ENCODE data around the gene GNS. TPM values are rescaled to one million over a fixed set of nuclear protein-coding genes. Genes with fewer than 3 reads are reported as not detected.

Gene GNS
- total and polyA plus RNA-seq, 2 of the 13 experiments (the other 11 are each of a cell fraction or from before 2014, with no cell fraction given): 49.8 to 51.0 TPM

GRCh38 chr12:64796205-64796845 lies 37.1 kb upstream of the GNS start (continued):
- no peak for TF ChIP-seq PLSCR1 (CRISPR knock-in tag; IDR thresholded peaks at IDR 0.05; ENCODE audit: borderline replicate concordance)
- 0 out of 2 replicates have a peak, but pooled peaks have one; percentile 34 for TF ChIP-seq ZNF644 (CRISPR knock-in tag; IDR thresholded peaks at IDR 0.05; ENCODE audit: low read depth)
- TF ChIP-seq FOXC1 (CRISPR knock-in tag; IDR thresholded peaks at IDR 0.05; ENCODE audit: borderline replicate concordance): no peak
- no peak for TF ChIP-seq ZNF564 (CRISPR knock-in tag; IDR thresholded peaks at IDR 0.05)
- TF ChIP-seq GATA4 (IDR thresholded peaks at IDR 0.05; ENCODE audit: borderline replicate concordance, low read depth): no peak
- no peak for TF ChIP-seq GFI1 (CRISPR knock-in tag; IDR thresholded peaks at IDR 0.05; ENCODE audit: borderline replicate concordance)
- peak; percentile 49 to 53; a peak in 3 of 4 replicates for TF ChIP-seq MAFK (conservative IDR thresholded peaks at IDR 0.05 in 1 of 2, IDR thresholded peaks at IDR 0.05 in 1 of 2; ENCODE audit: low read length in 2 of 2)
- TF ChIP-seq MEIS1 (CRISPR knock-in tag; IDR thresholded peaks at IDR 0.05; ENCODE audit: borderline replicate concordance): no peak
- TF ChIP-seq ZNF839 (CRISPR knock-in tag; IDR thresholded peaks at IDR 0.05; ENCODE audit: borderline replicate concordance): no peak
- no peak for TF ChIP-seq CHD4 (IDR thresholded peaks at IDR 0.05; ENCODE audit: borderline replicate concordance, low read length)
- 0 out of 2 replicates have a peak, but pooled peaks have one; percentile 30 for TF ChIP-seq RARA (CRISPR knock-in tag; IDR thresholded peaks at IDR 0.05)
- 0 out of 2 replicates have a peak, but pooled peaks have one; percentile 24 for TF ChIP-seq SMAD3 (CRISPR knock-in tag; IDR thresholded peaks at IDR 0.05)
- no peak for TF ChIP-seq IRF9 (CRISPR knock-in tag; IDR thresholded peaks at IDR 0.05; ENCODE audit: borderline replicate concordance)
- TF ChIP-seq ARID5B (CRISPR knock-in tag; IDR thresholded peaks at IDR 0.05): peak; percentile 36; the same call in 1 of the 2 replicates
- TF ChIP-seq FOXP1 (IDR thresholded peaks at IDR 0.05): no peak
- 0 out of 2 replicates have a peak, but pooled peaks have one; percentile 15 for TF ChIP-seq FOXP1 (CRISPR knock-in tag; IDR thresholded peaks at IDR 0.05)
- no peak for TF ChIP-seq ZNF251 (CRISPR knock-in tag; IDR thresholded peaks at IDR 0.05)
- TF ChIP-seq ZC3H4 (CRISPR knock-in tag; IDR thresholded peaks at IDR 0.05; ENCODE audit: borderline replicate concordance): no peak
- TF ChIP-seq ZC3H13 (CRISPR knock-in tag; IDR thresholded peaks at IDR 0.05): no peak
- TF ChIP-seq ZBTB49 (CRISPR knock-in tag; IDR thresholded peaks at IDR 0.05; ENCODE audit: borderline replicate concordance): no peak
- TF ChIP-seq FOXK2 (IDR thresholded peaks at IDR 0.05): no peak
- no peak for TF ChIP-seq ZNF207 (IDR thresholded peaks at IDR 0.05; ENCODE audit: borderline replicate concordance)
- TF ChIP-seq MAFF (IDR thresholded peaks at IDR 0.05; ENCODE audit: low read depth, low read length): peak; percentile 69
- 0 out of 2 replicates have a peak, but pooled peaks have one; percentile 21 for TF ChIP-seq RAD21 (CRISPR knock-in tag; IDR thresholded peaks at IDR 0.05)

All from HepG2 (cell line).